Parathyroid adenoma (tissue), 2 donors: Measurements from ENCODE around the gene BEND6.
"Not testable (repeated sequence)": the region's sequence is repeated elsewhere in the genome, so short reads cannot be mapped to it uniquely, and the experiment has no call there.

ENCODE experiments used
- H2AFZ ChIP-seq: fragments of 300-600 bp; sonication (generic); one replicate; pipeline ENCODE4 v1.7.0; 2017; ENCODE audit warnings: antibody characterized with exemption, mild to moderate bottlenecking
- H3K27ac ChIP-seq: fragments of 300-600 bp; sonication (generic); one replicate; pipeline ENCODE4 v1.7.0; 2017
- H3K27me3 ChIP-seq: fragments of 300-600 bp; sonication (generic); one replicate; pipeline ENCODE4 v1.7.0; 2017; ENCODE audit warnings: low read length; ENCODE audit not compliant: control insufficient read depth, insufficient read depth
- H3K36me3 ChIP-seq: fragments of 300-600 bp; sonication (generic); one replicate; pipeline ENCODE4 v1.7.0; 2017; ENCODE audit warnings: low read length; ENCODE audit not compliant: control insufficient read depth, insufficient read depth
- H3K4me1 ChIP-seq: fragments of 300-600 bp; sonication (generic); one replicate; pipeline ENCODE4 v1.7.0; 2017; ENCODE audit warnings: control low read depth
- H3K4me2 ChIP-seq: fragments of 300-600 bp; sonication (generic); one replicate; pipeline ENCODE4 v1.7.0; 2017; ENCODE audit warnings: low read length
- H3K4me3 ChIP-seq: fragments of 300-600 bp; sonication (generic); one replicate; pipeline ENCODE4 v1.7.0; 2017; ENCODE audit warnings: low read depth, low read length
- H3K79me2 ChIP-seq: fragments of 300-600 bp; sonication (generic); one replicate; pipeline ENCODE4 v1.7.0; 2017; ENCODE audit warnings: control low read depth
- H3K9ac ChIP-seq: fragments of 300-600 bp; sonication (generic); one replicate; pipeline ENCODE4 v1.7.0; 2017; ENCODE audit warnings: mild to moderate bottlenecking
- H3K9me3 ChIP-seq: fragments of 300-600 bp; sonication (generic); one replicate; pipeline ENCODE4 v1.7.0; 2017; ENCODE audit warnings: low read length; ENCODE audit not compliant: control insufficient read depth
- CTCF ChIP-seq: fragments of 300-600 bp; sonication (generic); IDR thresholded peaks from one replicate; pipeline ENCODE4 v1.7.0; 2017; ENCODE audit warnings: antibody characterized with exemption, mild to moderate bottlenecking
- donor health status: primary hyperparathyroidism.

Gene BEND6

GRCh38 chr6:57002197-57002596, 47.3 kb downstream of the BEND6 start:
- no peaks in the 10 kb centered on the region for H3K9me3 ChIP-seq
- no peaks in the 10 kb centered on the region for H3K4me1 ChIP-seq
- no peak overlapping the region for H3K27ac ChIP-seq

GRCh38 chr6:57004292-57004691, 49.4 kb downstream of the BEND6 start:
- TF ChIP-seq CTCF: no peak
- Histone ChIP-seq H3K4me2 (no peak overlapping the region), H3K9me3 (no peaks in the 10 kb centered on the region), H2AFZ (no peak overlapping the region), H3K4me3 (no peak overlapping the region), H3K9ac (no peak overlapping the region), H3K36me3 (no peaks in the 10 kb centered on the region), H3K79me2 (no peaks in the 10 kb centered on the region), H3K27ac (no peak overlapping the region), H3K27me3 (no peaks in the 10 kb centered on the region), H3K4me1 (no peaks in the 10 kb centered on the region)

More at GRCh38 chr6:57002197-57002596, 47.3 kb downstream of the BEND6 start:
- H3K9ac ChIP-seq: no peak overlapping the region
- H3K27me3 ChIP-seq: no peaks in the 10 kb centered on the region
- no peak overlapping the region for H2AFZ ChIP-seq
- H3K4me2 ChIP-seq: no peak overlapping the region
- H3K79me2 ChIP-seq: no peaks in the 10 kb centered on the region
- no peak overlapping the region for H3K4me3 ChIP-seq
- no peaks in the 10 kb centered on the region for H3K36me3 ChIP-seq
- no peak for TF ChIP-seq CTCF

DNA sequence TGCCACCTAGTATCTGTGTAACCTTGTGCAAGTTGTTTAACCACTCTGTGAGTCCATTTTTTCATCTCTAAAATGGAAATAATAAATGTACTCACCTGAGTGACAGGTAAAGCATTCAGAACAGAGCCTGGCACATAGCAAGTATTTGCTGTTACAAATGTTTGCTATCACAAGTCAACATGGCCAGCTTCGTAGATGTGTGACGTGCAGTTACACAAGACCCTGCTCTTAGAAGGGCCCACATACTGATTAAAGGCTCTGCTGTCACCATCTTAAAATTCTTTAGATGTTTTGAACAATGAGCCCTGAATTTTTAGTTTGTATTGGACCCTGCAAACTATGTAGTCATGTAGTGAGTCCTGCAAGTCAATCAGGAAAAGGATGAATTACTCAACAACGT, 51.2 kb downstream of the BEND6 start:
- Histone ChIP-seq H3K9ac (no peak overlapping the region), H3K4me2 (no peak overlapping the region), H2AFZ (no peak overlapping the region), H3K4me3 (no peak overlapping the region), H3K9me3 (no peaks in the 10 kb centered on the region), H3K27ac (no peak overlapping the region), H3K4me1 (no peaks in the 10 kb centered on the region), H3K79me2 (no peaks in the 10 kb centered on the region), H3K27me3 (no peaks in the 10 kb centered on the region), H3K36me3 (no peaks in the 10 kb centered on the region)
- TF ChIP-seq CTCF: no peak

DNA sequence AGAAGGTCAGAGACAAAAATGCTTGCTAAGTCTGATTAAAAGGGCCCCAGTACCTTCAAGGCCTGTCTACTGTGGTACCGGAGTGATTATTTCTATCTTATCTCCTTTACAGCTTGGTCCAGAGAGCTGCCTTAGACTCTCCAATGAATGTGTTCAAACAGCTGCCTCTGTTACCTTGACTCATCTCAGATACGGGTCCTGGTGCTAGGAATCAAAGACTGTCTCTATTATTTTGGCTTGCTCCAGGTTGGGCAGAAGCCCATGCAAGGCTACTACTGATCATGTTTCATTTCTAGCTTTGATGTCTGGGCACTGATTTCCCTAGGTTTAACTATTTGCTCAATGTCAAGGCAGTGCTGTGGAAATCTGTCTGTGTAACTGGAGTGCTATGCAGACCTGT, 53.2 kb downstream of the BEND6 start:
- not testable (repeated sequence) for H3K9ac ChIP-seq, H3K27ac ChIP-seq, H3K9me3 ChIP-seq

GRCh38 chr6:57013521-57013926, 58.6 kb downstream of the BEND6 start:
- Histone ChIP-seq H3K4me3 (no peak overlapping the region), H2AFZ (no peak overlapping the region), H3K4me2 (no peak overlapping the region), H3K27ac (no peak overlapping the region), H3K9ac (no peak overlapping the region), H3K79me2 (no peaks in the 10 kb centered on the region), H3K9me3 (no peaks in the 10 kb centered on the region), H3K36me3 (no peaks in the 10 kb centered on the region), H3K4me1 (no peaks in the 10 kb centered on the region), H3K27me3 (no peaks in the 10 kb centered on the region)
- no peak for TF ChIP-seq CTCF

More for the DNA sequence above, 53.2 kb downstream of the BEND6 start:
- H3K4me1 ChIP-seq, H2AFZ ChIP-seq, H3K36me3 ChIP-seq, H3K4me2 ChIP-seq, H3K79me2 ChIP-seq, H3K4me3 ChIP-seq, H3K27me3 ChIP-seq: not testable (repeated sequence)
